Tibial artery (tissue), 4 donors: ENCODE data around the gene SNTG2.
"Not testable (repeated sequence)": the region's sequence is repeated elsewhere in the genome, so short reads cannot be mapped to it uniquely, and the experiment has no call there.

Source experiments
- DNase-seq, 2 donors: peaks; one replicate each; pipeline ENCODE4 v3.0.0-alpha.2; 2019
- H3K27ac ChIP-seq, 2 donors: fragments of 200-600 bp; sonication (generic) in 1 of 2; 1 replicate in 1 of 2; 2 replicates in 1 of 2; pipeline ENCODE4 v1.5.1; 2018 to 2019; ENCODE audit warnings: mild to moderate bottlenecking in 1 of 2
- H3K27me3 ChIP-seq, 2 donors: fragments of 200-600 bp; sonication (generic) in 1 of 2; one replicate each; pipeline versions ENCODE4 v1.5.1 to v1.6.0; 2016 to 2019
- H3K36me3 ChIP-seq, 3 donors: fragments of 200-600 bp; sonication (generic) in 2 of 3; one replicate each; pipeline ENCODE4 v1.5.1; 2016 to 2019; ENCODE audit warnings: mild to moderate bottlenecking in 2 of 3
- H3K4me1 ChIP-seq, 4 donors: fragments of 200-600 bp; sonication (generic) in 2 of 4; 1 replicate in 3 of 4; 2 replicates in 1 of 4; pipeline ENCODE4 v1.5.1; 2016 to 2019
- H3K4me3 ChIP-seq, 2 donors: fragments of 200-600 bp; sonication (generic) in 1 of 2; 1 replicate in 1 of 2; 2 replicates in 1 of 2; pipeline ENCODE4 v1.5.1; 2018 to 2019; ENCODE audit warnings: mild to moderate bottlenecking in 2 of 2
- H3K9me3 ChIP-seq, 3 donors: fragments of 200-600 bp; sonication (generic) in 1 of 3; one replicate each; pipeline ENCODE4 v1.5.1; 2016 to 2019
- CTCF ChIP-seq, 2 experiments: fragments of 200-600 bp in 1 of 2; fragments of 450-650 bp in 1 of 2; IDR thresholded peaks; one replicate each; pipeline ENCODE4 v1.5.1; 2017 to 2019; ENCODE audit warnings: antibody characterized with exemption in 2 of 2, mild to moderate bottlenecking in 1 of 2, moderate library complexity in 1 of 2
- intact Hi-C: fragments of 100-400 bp; cut with DNase I; formaldehyde crosslinking; loops from one replicate; pipeline ENCODE4 v1.15.0; 2023; ENCODE audit warnings: low total_unique reads

The SNTG2 gene

GRCh38 chr2:1227274-1227900, 276.7 kb downstream of the SNTG2 start:
- Histone ChIP-seq H3K36me3 (no peaks in the 10 kb centered on the region), H3K27me3 (no peaks in the 10 kb centered on the region), H3K4me1 (no peaks in the 10 kb centered on the region), H3K9me3 (no peaks in the 10 kb centered on the region), H3K27ac (no peak overlapping the region), H3K4me3 (no peak overlapping the region)
- intact Hi-C loops: no loop called here
- TF ChIP-seq CTCF (IDR thresholded peaks at IDR 0.05): no peak
- DNase-seq: no peak

GRCh38 chr2:1229596-1229995, 278.9 kb downstream of the SNTG2 start:
- H3K36me3 ChIP-seq, H3K4me1 ChIP-seq, DNase-seq, H3K27ac ChIP-seq, H3K27me3 ChIP-seq, intact Hi-C loops, H3K4me3 ChIP-seq, H3K9me3 ChIP-seq: not testable (repeated sequence)

GRCh38 chr2:1230155-1230893, 279.7 kb downstream of the SNTG2 start:
- H3K4me3 ChIP-seq: no peak overlapping the region
- H3K9me3 ChIP-seq: no peaks in the 10 kb centered on the region
- intact Hi-C loops: no loop called here
- TF ChIP-seq CTCF (IDR thresholded peaks at IDR 0.05): no peak
- no peaks in the 10 kb centered on the region for H3K27me3 ChIP-seq
- no peaks in the 10 kb centered on the region for H3K4me1 ChIP-seq
- H3K27ac ChIP-seq: no peak overlapping the region
- no peak for DNase-seq
- H3K36me3 ChIP-seq: no peaks in the 10 kb centered on the region

- Histone ChIP-seq H3K27me3 (no peaks in the 10 kb centered on the region), H3K4me3 (no peak overlapping the region), H3K27ac (no peak overlapping the region), H3K4me1 (no peaks in the 10 kb centered on the region), H3K36me3 (no peaks in the 10 kb centered on the region), H3K9me3 (no peaks in the 10 kb centered on the region)
- intact Hi-C loops: no loop called here
- DNase-seq: no peak
- TF ChIP-seq CTCF (IDR thresholded peaks at IDR 0.05): no peak
These were observed 280.9 kb downstream of the SNTG2 start for GRCh38 chr2:1231466-1232063.

- H3K4me3 ChIP-seq: no peak overlapping the region
- no peak for DNase-seq
- no peak for TF ChIP-seq CTCF (IDR thresholded peaks at IDR 0.05)
- no peak overlapping the region for H3K27ac ChIP-seq
- no peaks in the 10 kb centered on the region for H3K9me3 ChIP-seq
- H3K36me3 ChIP-seq: no peaks in the 10 kb centered on the region
- H3K27me3 ChIP-seq: no peaks in the 10 kb centered on the region
- intact Hi-C loops: no loop called here
- H3K4me1 ChIP-seq: no peaks in the 10 kb centered on the region
These were observed 282.6 kb downstream of the SNTG2 start for GRCh38 chr2:1233281-1233680.

GRCh38 chr2:1234731-1235308, 284.2 kb downstream of the SNTG2 start:
- Histone ChIP-seq H3K27ac (no peak overlapping the region), H3K4me1 (no peaks in the 10 kb centered on the region), H3K4me3 (no peak overlapping the region), H3K9me3 (no peaks in the 10 kb centered on the region), H3K27me3 (no peaks in the 10 kb centered on the region), H3K36me3 (no peaks in the 10 kb centered on the region)
- no peak for DNase-seq
- TF ChIP-seq CTCF (IDR thresholded peaks at IDR 0.05): no peak
- intact Hi-C loops: no loop called here
